IMR-90 (cell line): ENCODE data around the gene SPECC1L. TPM values are rescaled to one million over a fixed set of nuclear protein-coding genes. Genes with fewer than 3 reads are reported as not detected.

Experiments used
- ATAC-seq: fragments of 200-7000 bp; cut with Tn5 transposase; 2 replicates; pipeline ENCODE4 v1.9.1; 2020; ENCODE audit warnings: low read depth, mild to moderate bottlenecking, moderate library complexity
- BruUV-seq: library from RNA; stranded (reverse); fragments of 400-500 nt; replicated peaks from 2 replicates; lab custom pipeline; 2021; lab: Mats Ljungman, UMichigan
- CTCF ChIA-PET: fragments of 300-600 bp; formaldehyde crosslinking; extraction: SDS; loops from one replicate; lab custom pipeline; 2021; ENCODE audit warnings: antibody characterized with exemption; lab: Yijun Ruan, JAX
- POLR2A ChIA-PET: fragments of 300-600 bp; sonication (Branson Sonifier 250); formaldehyde crosslinking; loops from one replicate; lab custom pipeline; 2022; ENCODE audit warnings: antibody characterized with exemption; ENCODE audit not compliant: unreplicated experiment; lab: Charles Lee
- DNase-seq: peaks from one replicate; pipeline ENCODE4 v3.0.0; 2013
- H2AFZ ChIP-seq: replicated peaks from 2 replicates; pipeline ENCODE3; 2013; ENCODE audit warnings: low read length, mild to moderate bottlenecking; ENCODE audit not compliant: poor library complexity
- H2AK5ac ChIP-seq: 2 replicates; pipeline ENCODE4 v1.6.1; 2013; ENCODE audit warnings: low read depth, low read length, inconsistent platforms
- H2AK9ac ChIP-seq: replicated peaks from 2 replicates; pipeline ENCODE3; 2013; ENCODE audit warnings: mild to moderate bottlenecking, low read depth, low read length, moderate library complexity; ENCODE audit not compliant: poor library complexity
- H2BK120ac ChIP-seq: 2 replicates; pipeline ENCODE4 v1.6.1; 2013; ENCODE audit warnings: low read depth, low read length, inconsistent platforms
- H2BK15ac ChIP-seq: 3 replicates; pipeline ENCODE4 v1.6.1; 2013; ENCODE audit warnings: low read depth, low read length, inconsistent platforms
- H2BK20ac ChIP-seq: 2 replicates; pipeline ENCODE4 v1.6.1; 2013; ENCODE audit warnings: low read depth, mild to moderate bottlenecking, inconsistent platforms, low read length, moderate library complexity
- H2BK5ac ChIP-seq: 2 replicates; pipeline ENCODE4 v1.6.1; 2013; ENCODE audit warnings: mild to moderate bottlenecking, low read depth, low read length, inconsistent platforms; ENCODE audit not compliant: poor library complexity, severe bottlenecking
- H3K14ac ChIP-seq: replicated peaks from 2 replicates; pipeline ENCODE4 v1.6.1; 2013; ENCODE audit warnings: low read depth, low read length, inconsistent platforms
- H3K18ac ChIP-seq: 2 replicates; pipeline ENCODE4 v1.6.1; 2013; ENCODE audit warnings: low read depth, low read length, control low read depth
- H3K23ac ChIP-seq: 2 replicates; pipeline ENCODE4 v1.6.1; 2013; ENCODE audit warnings: low read depth, low read length, inconsistent platforms
- H3K27ac ChIP-seq: 2 replicates; pipeline ENCODE4 v1.5.1; 2013; ENCODE audit warnings: mild to moderate bottlenecking, control low read depth, low read length; ENCODE audit not compliant: insufficient read depth
- H3K27me3 ChIP-seq: 2 replicates; pipeline ENCODE4 v1.6.1; 2013; ENCODE audit warnings: low read length; ENCODE audit not compliant: control insufficient read depth, insufficient read depth
- H3K36me3 ChIP-seq: 2 replicates; pipeline ENCODE4 v1.6.1; 2013; ENCODE audit warnings: low read length, mixed read lengths; ENCODE audit not compliant: control insufficient read depth, insufficient read depth
- H3K4ac ChIP-seq: 2 replicates; pipeline ENCODE4 v1.6.1; 2013; ENCODE audit warnings: low read depth, low read length, inconsistent platforms
- H3K4me1 ChIP-seq: 2 replicates; pipeline ENCODE4 v1.6.1; 2013; ENCODE audit warnings: low read length, mixed read lengths; ENCODE audit not compliant: control insufficient read depth, insufficient read depth
- H3K4me2 ChIP-seq: 2 replicates; pipeline ENCODE4 v1.6.1; 2013; ENCODE audit warnings: low read depth, mild to moderate bottlenecking, control low read depth, low read length, moderate library complexity
- H3K4me3 ChIP-seq: 2 replicates; pipeline ENCODE4 v1.5.1; 2013; ENCODE audit warnings: low read depth, mild to moderate bottlenecking, control low read depth, low read length, moderate library complexity; ENCODE audit not compliant: insufficient read depth
- H3K56ac ChIP-seq: 2 replicates; pipeline ENCODE4 v1.6.1; 2013; ENCODE audit warnings: low read length, inconsistent platforms; ENCODE audit not compliant: insufficient read depth; ENCODE audit errors: extremely low read depth
- H3K79me1 ChIP-seq, 2 experiments: 2 replicates each; pipeline ENCODE4 v1.6.1; 2013; ENCODE audit warnings: low read length in 2 of 2, inconsistent platforms in 1 of 2, low read depth in 1 of 2
- H3K9ac ChIP-seq: 2 replicates; pipeline ENCODE4 v1.6.1; 2013; ENCODE audit warnings: low read depth, low read length, control low read depth
- H3K9me1 ChIP-seq: 2 replicates; pipeline ENCODE4 v1.6.1; 2013; ENCODE audit warnings: low read length, inconsistent platforms; ENCODE audit not compliant: insufficient read depth
- H3K9me3 ChIP-seq: 2 replicates; pipeline ENCODE4 v1.6.1; 2013; ENCODE audit warnings: low read length; ENCODE audit not compliant: control insufficient read depth, insufficient read depth
- H4K20me1 ChIP-seq: 2 replicates; pipeline ENCODE4 v1.6.1; 2013; ENCODE audit warnings: low read length, inconsistent platforms; ENCODE audit not compliant: insufficient read depth
- H4K5ac ChIP-seq: 2 replicates; pipeline ENCODE4 v1.6.1; 2013; ENCODE audit warnings: mild to moderate bottlenecking, low read depth, low read length, control low read depth
- H4K8ac ChIP-seq, 2 experiments: 2 replicates each; pipeline ENCODE4 v1.6.1; 2013; ENCODE audit warnings: low read depth in 2 of 2, low read length in 2 of 2, control low read depth in 1 of 2, inconsistent platforms in 1 of 2
- H4K91ac ChIP-seq: 2 replicates; pipeline ENCODE4 v1.6.1; 2013; ENCODE audit warnings: low read depth, low read length, inconsistent platforms; ENCODE audit not compliant: insufficient read depth
- CEBPB ChIP-seq: IDR thresholded peaks from 2 replicates; pipeline ENCODE4 v1.6.1; 2012; ENCODE audit warnings: low read depth, low read length, improper control_type of control experiment
- CHD1 ChIP-seq: IDR thresholded peaks from 2 replicates; pipeline ENCODE4 v1.6.1; 2012; ENCODE audit warnings: low read depth, low read length, improper control_type of control experiment
- FOS ChIP-seq: fragments of 150-350 bp; IDR thresholded peaks from 2 replicates; pipeline ENCODE4 v1.6.1; 2016; ENCODE audit warnings: low read depth, low read length
- POLR2A ChIP-seq: IDR thresholded peaks from 2 replicates; pipeline ENCODE4 v1.6.1; 2012; ENCODE audit warnings: mild to moderate bottlenecking, low read depth, low read length
- USF2 ChIP-seq: fragments of 150-350 bp; IDR thresholded peaks from 2 replicates; pipeline ENCODE4 v1.6.1; 2017; ENCODE audit warnings: mild to moderate bottlenecking, antibody characterized with exemption, low read length, low read depth
- WGBS, 2 experiments: methylation state at CpG; one replicate each; pipeline versions ENCODE4 v1.1.5 to v1.1.7; 2013; ENCODE audit warnings: missing lambda C conversion rate in 2 of 2; ENCODE audit not compliant: insufficient read length in 1 of 2; ENCODE audit errors: extremely low coverage in 2 of 2; 5-methylcytosine and 5-hydroxymethylcytosine counted together
- dilution Hi-C: fragments of 300-500 bp; cut with HindIII; formaldehyde crosslinking; loops from one replicate; pipeline ENCODE4 v1.14.3; 2018; ENCODE audit warnings: low sequenced_read_pairs; ENCODE audit not compliant: unreplicated experiment
- in situ Hi-C: fragments of 300-500 bp; cut with MboI; formaldehyde crosslinking; loops from 3 replicates; pipeline ENCODE4 v1.14.3; 2019; ENCODE audit warnings: low sequenced_read_pairs, inconsistent platforms, mixed read lengths
- intact Hi-C: fragments of 100-400 bp; cut with micrococcal nuclease; formaldehyde crosslinking; loops from 2 replicates; pipeline ENCODE4 v1.10.0; 2022
- polyA plus RNA-seq, 3 experiments: library from polyadenylated mRNA; depleted of rRNA; stranded (reverse); fragments of >200 nt; gene quantifications; 2 replicates each; pipeline ENCODE4 v1.2.3, GENCODE V29; 2012; ENCODE audit warnings: low replicate concordance in 1 of 3
- total RNA-seq: library from RNA; depleted of rRNA; stranded (reverse); fragments of >200 nt; gene quantifications from 2 replicates; pipeline ENCODE4 v1.2.3, GENCODE V29; 2012

SPECC1L gene
- total and polyA plus RNA-seq, 2 of the 4 experiments (the other 2 are of a cell fraction), result 18.7 to 44.1 TPM

GRCh38 chr22:24321999-24322398 is 51.4 kb downstream of the SPECC1L start:
- no peak overlapping the region for H2AK9ac ChIP-seq
- H3K27ac ChIP-seq, result no peak overlapping the region
- no peak overlapping the region for H2AFZ ChIP-seq
- H2BK15ac ChIP-seq, result no peak overlapping the region
- ChIA-PET POLR2A (no interaction called here), CTCF (interaction anchor here (0.6 kb wide), 1 partner anchor 984 kb away, joined by 3 read pairs; no protein-coding TSS in a partner anchor)
- H3K9ac ChIP-seq, result no peak overlapping the region
- no peak overlapping the region for H3K23ac ChIP-seq
- no peak overlapping the region for H4K5ac ChIP-seq
- peaks cover 21 to 44% of the 10 kb centered on the region in 2 experiments for H3K79me1 ChIP-seq
- no peak for ATAC-seq
- H3K9me1 ChIP-seq, result no peaks in the 10 kb centered on the region
- no TSS peak for BruUV-seq
- no peak overlapping the region for H3K14ac ChIP-seq
- H4K91ac ChIP-seq, result no peak overlapping the region
- no peak for DNase-seq
- intact Hi-C loops (no loop called here), dilution Hi-C loops (no loop called here), in situ Hi-C loops (loop anchor here (5.0 kb wide), 1 partner anchor 200 kb away; no protein-coding TSS in a partner anchor)
- H3K4ac ChIP-seq, result no peak overlapping the region
- no peak overlapping the region for H3K4me2 ChIP-seq
- H2BK20ac ChIP-seq, result no peak overlapping the region
- H3K27me3 ChIP-seq, result no peaks in the 10 kb centered on the region
- no peak overlapping the region for H2BK5ac ChIP-seq
- no peak overlapping the region for H3K18ac ChIP-seq
- H3K4me3 ChIP-seq, result no peak overlapping the region
- H3K56ac ChIP-seq, result no peak overlapping the region
- H3K9me3 ChIP-seq, result no peaks in the 10 kb centered on the region
- peaks cover 49% of the 10 kb centered on the region for H4K20me1 ChIP-seq
- no peak overlapping the region for H2AK5ac ChIP-seq
- TF ChIP-seq CEBPB, result no peak
- no peak for TF ChIP-seq CHD1
- no peak for TF ChIP-seq POLR2A
- TF ChIP-seq USF2, result no peak
- no peak for TF ChIP-seq FOS
- H3K36me3 ChIP-seq, result peaks cover 29% of the 10 kb centered on the region
- no peak overlapping the region for H4K8ac ChIP-seq
- no peak overlapping the region for H2BK120ac ChIP-seq
- H3K4me1 ChIP-seq, result peaks cover 2% of the 10 kb centered on the region
- WGBS, 2 experiments, result 100% methylated on average over 9 of the region's 13 CpGs; no CpG with 5 or more reads in 1 of the 2 experiments
